Body of pancreas (tissue), 4 donors: ENCODE data around the gene CDC123.
"Not testable (repeated sequence)": the region's sequence is repeated elsewhere in the genome, so short reads cannot be mapped to it uniquely, and the experiment has no call there.

Source experiments
- POLR2A ChIP-seq, 3 donors: fragments of 450-650 bp; IDR thresholded peaks; one replicate each; pipeline ENCODE4 v1.6.1; 2016; ENCODE audit warnings: antibody characterized with exemption in 3 of 3, mild to moderate bottlenecking in 2 of 3
- TF ChIP-seq, protein P1 (sequence below), 7 experiments: fragments of 450-650 bp in 4 of 7; fragments of 200-600 bp in 3 of 7; sonication (generic) in 3 of 7; IDR thresholded peaks; one replicate each; pipeline ENCODE4 v1.5.1; 2016 to 2019; ENCODE audit warnings: antibody characterized with exemption in 7 of 7

DNA sequence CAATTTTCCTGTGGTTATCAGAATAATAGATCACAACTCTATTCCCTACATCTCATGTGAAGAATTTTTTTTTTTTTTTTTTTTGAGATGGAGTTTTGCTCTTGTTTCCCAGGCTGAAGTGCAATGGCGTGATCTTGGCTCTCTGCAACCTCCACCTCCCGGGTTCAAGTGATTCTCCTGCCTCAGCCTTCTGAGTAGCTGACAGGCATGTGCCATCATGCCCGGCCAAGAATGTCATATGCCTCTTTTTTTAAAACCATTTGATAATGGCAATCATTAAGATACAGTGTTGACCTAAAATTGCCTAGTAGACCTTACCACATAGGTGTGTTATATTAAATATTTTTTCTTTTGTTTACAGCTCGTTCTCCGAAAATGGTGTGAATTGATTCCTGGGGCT is 38.7 kb downstream of the CDC123 start:
- TF ChIP-seq, protein P1, sequence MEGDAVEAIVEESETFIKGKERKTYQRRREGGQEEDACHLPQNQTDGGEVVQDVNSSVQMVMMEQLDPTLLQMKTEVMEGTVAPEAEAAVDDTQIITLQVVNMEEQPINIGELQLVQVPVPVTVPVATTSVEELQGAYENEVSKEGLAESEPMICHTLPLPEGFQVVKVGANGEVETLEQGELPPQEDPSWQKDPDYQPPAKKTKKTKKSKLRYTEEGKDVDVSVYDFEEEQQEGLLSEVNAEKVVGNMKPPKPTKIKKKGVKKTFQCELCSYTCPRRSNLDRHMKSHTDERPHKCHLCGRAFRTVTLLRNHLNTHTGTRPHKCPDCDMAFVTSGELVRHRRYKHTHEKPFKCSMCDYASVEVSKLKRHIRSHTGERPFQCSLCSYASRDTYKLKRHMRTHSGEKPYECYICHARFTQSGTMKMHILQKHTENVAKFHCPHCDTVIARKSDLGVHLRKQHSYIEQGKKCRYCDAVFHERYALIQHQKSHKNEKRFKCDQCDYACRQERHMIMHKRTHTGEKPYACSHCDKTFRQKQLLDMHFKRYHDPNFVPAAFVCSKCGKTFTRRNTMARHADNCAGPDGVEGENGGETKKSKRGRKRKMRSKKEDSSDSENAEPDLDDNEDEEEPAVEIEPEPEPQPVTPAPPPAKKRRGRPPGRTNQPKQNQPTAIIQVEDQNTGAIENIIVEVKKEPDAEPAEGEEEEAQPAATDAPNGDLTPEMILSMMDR (IDR thresholded peaks at IDR 0.05): not testable (repeated sequence)
- TF ChIP-seq POLR2A (IDR thresholded peaks at IDR 0.05): not testable (repeated sequence)
